Effector memory CD8-positive, alpha-beta T cell (primary cell): ENCODE measurements around the gene TM4SF4.

Experiments used
- ATAC-seq: fragments of 150-1000 bp; cut with Tn5 transposase; replicated peaks from 2 replicates; pipeline ENCODE4 v1.10.0; 2021; ENCODE audit warnings: mild to moderate bottlenecking, moderate library complexity
- DNase-seq, 3 experiments: peaks; one replicate each; pipeline ENCODE4 v3.0.0; 2021
- H3K27ac Mint-ChIP-seq, 2 donors: one replicate each; pipeline ENCODE4 v1.8.0; 2022; ENCODE audit warnings: mild to moderate bottlenecking in 2 of 2, mixed read lengths in 2 of 2, moderate library complexity in 2 of 2
- H3K27me3 Mint-ChIP-seq, 2 donors: one replicate each; pipeline ENCODE4 v1.8.0; 2022; ENCODE audit warnings: mixed read lengths in 2 of 2
- H3K36me3 Mint-ChIP-seq: one replicate; pipeline ENCODE4 v1.8.0; 2022; ENCODE audit warnings: mild to moderate bottlenecking, moderate library complexity, mixed read lengths; ENCODE audit not compliant: insufficient read depth
- H3K4me1 Mint-ChIP-seq, 2 donors: one replicate each; pipeline ENCODE4 v1.8.0; 2022; ENCODE audit warnings: low read depth in 2 of 2, mixed read lengths in 2 of 2
- H3K4me3 Mint-ChIP-seq, 2 donors: one replicate each; pipeline ENCODE4 v1.8.0; 2022; ENCODE audit warnings: mild to moderate bottlenecking in 2 of 2, mixed read lengths in 2 of 2, moderate library complexity in 2 of 2
- H3K9me3 Mint-ChIP-seq, 2 donors: one replicate each; pipeline ENCODE4 v1.8.0; 2022; ENCODE audit warnings: mixed read lengths in 2 of 2

Gene TM4SF4

GRCh38 chr3:149462581-149463011 is 11.9 kb upstream of the TM4SF4 start:
- no peak overlapping the region for H3K27ac Mint-ChIP-seq
- H3K36me3 Mint-ChIP-seq, result no peaks in the 10 kb centered on the region
- H3K4me3 Mint-ChIP-seq, result no peak overlapping the region
- H3K9me3 Mint-ChIP-seq, result no peaks in the 10 kb centered on the region
- no peaks in the 10 kb centered on the region for H3K4me1 Mint-ChIP-seq
- ATAC-seq, result no peak
- no peak for DNase-seq
- H3K27me3 Mint-ChIP-seq, result peaks cover 14 to 41% of the 10 kb centered on the region in 2 donors

GRCh38 chr3:149463921-149464320 is 10.6 kb upstream of the TM4SF4 start:
- Mint-ChIP-seq H3K27me3 (peaks cover 14 to 41% of the 10 kb centered on the region in 2 donors), H3K4me1 (no peaks in the 10 kb centered on the region), H3K4me3 (no peak overlapping the region), H3K36me3 (no peaks in the 10 kb centered on the region), H3K27ac (no peak overlapping the region), H3K9me3 (no peaks in the 10 kb centered on the region)
- ATAC-seq (no peak), DNase-seq (no peak)

- no peak overlapping the region for H3K4me3 Mint-ChIP-seq
- DNase-seq, result no peak
- no peaks in the 10 kb centered on the region for H3K36me3 Mint-ChIP-seq
- no peaks in the 10 kb centered on the region for H3K4me1 Mint-ChIP-seq
- no peaks in the 10 kb centered on the region for H3K9me3 Mint-ChIP-seq
- no peak for ATAC-seq
- H3K27me3 Mint-ChIP-seq, result peaks cover 14 to 41% of the 10 kb centered on the region in 2 donors
- no peak overlapping the region for H3K27ac Mint-ChIP-seq
Measured at GRCh38 chr3:149464542-149465328, 9.8 kb upstream of the TM4SF4 start.

- Mint-ChIP-seq H3K36me3 (no peaks in the 10 kb centered on the region), H3K4me1 (no peaks in the 10 kb centered on the region), H3K27ac (no peak overlapping the region), H3K9me3 (no peaks in the 10 kb centered on the region), H3K4me3 (no peak overlapping the region), H3K27me3 (peaks cover 14 to 47% of the 10 kb centered on the region in 2 donors)
- DNase-seq (no peak), ATAC-seq (no peak)
Measured at GRCh38 chr3:149465351-149465883, 9.1 kb upstream of the TM4SF4 start.

GRCh38 chr3:149466192-149466591 is 8.3 kb upstream of the TM4SF4 start:
- no peaks in the 10 kb centered on the region for H3K9me3 Mint-ChIP-seq

GRCh38 chr3:149468504-149469212 is 5.8 kb upstream of the TM4SF4 start:
- ATAC-seq (no peak), DNase-seq (no peak)
- no peak overlapping the region for H3K4me3 Mint-ChIP-seq
- no peaks in the 10 kb centered on the region for H3K4me1 Mint-ChIP-seq
- no peak overlapping the region for H3K27ac Mint-ChIP-seq
- H3K36me3 Mint-ChIP-seq, result peaks cover 3% of the 10 kb centered on the region
- peaks cover 21 to 37% of the 10 kb centered on the region in 2 donors for H3K27me3 Mint-ChIP-seq
- H3K9me3 Mint-ChIP-seq, result no peaks in the 10 kb centered on the region

More at GRCh38 chr3:149466192-149466591, 8.3 kb upstream of the TM4SF4 start:
- no peaks in the 10 kb centered on the region for H3K36me3 Mint-ChIP-seq
- no peaks in the 10 kb centered on the region for H3K4me1 Mint-ChIP-seq
- H3K27me3 Mint-ChIP-seq, result peaks cover 14 to 44% of the 10 kb centered on the region in 2 donors
- no peak for ATAC-seq
- H3K4me3 Mint-ChIP-seq, result no peak overlapping the region
- H3K27ac Mint-ChIP-seq, result no peak overlapping the region
- DNase-seq, result no peak

GRCh38 chr3:149470381-149470780 is 4.1 kb upstream of the TM4SF4 start:
- Mint-ChIP-seq H3K9me3 (no peaks in the 10 kb centered on the region), H3K4me1 (no peaks in the 10 kb centered on the region), H3K27ac (no peak overlapping the region), H3K36me3 (peaks cover 3% of the 10 kb centered on the region), H3K4me3 (no peak overlapping the region), H3K27me3 (peaks cover 29 to 34% of the 10 kb centered on the region in 2 donors)
- DNase-seq (no peak), ATAC-seq (no peak)

- no peak for DNase-seq
- Mint-ChIP-seq H3K9me3 (no peaks in the 10 kb centered on the region), H3K36me3 (peaks cover 3% of the 10 kb centered on the region), H3K4me3 (no peak overlapping the region), H3K27me3 (peaks cover 25 to 48% of the 10 kb centered on the region in 2 donors), H3K4me1 (no peaks in the 10 kb centered on the region), H3K27ac (no peak overlapping the region)
- no peak for ATAC-seq
Measured at GRCh38 chr3:149472030-149472797, 2.3 kb upstream of the TM4SF4 start.

GRCh38 chr3:149473357-149474249 is 894 bp upstream of the TM4SF4 start:
- Mint-ChIP-seq H3K27me3 (peaks cover 25 to 48% of the 10 kb centered on the region in 2 donors), H3K4me3 (no peak overlapping the region), H3K27ac (no peak overlapping the region), H3K4me1 (no peaks in the 10 kb centered on the region), H3K9me3 (no peaks in the 10 kb centered on the region), H3K36me3 (peaks cover 3% of the 10 kb centered on the region)
- DNase-seq, result no peak
- no peak for ATAC-seq

- DNase-seq (no peak), ATAC-seq (no peak)
- peaks cover 25 to 57% of the 10 kb centered on the region in 2 donors for H3K27me3 Mint-ChIP-seq
- peaks cover 3% of the 10 kb centered on the region for H3K36me3 Mint-ChIP-seq
- peaks cover 0 to 4% of the 10 kb centered on the region in 2 donors for H3K4me1 Mint-ChIP-seq
- no peak overlapping the region for H3K27ac Mint-ChIP-seq
- H3K9me3 Mint-ChIP-seq, result no peaks in the 10 kb centered on the region
- no peak overlapping the region for H3K4me3 Mint-ChIP-seq
Measured at GRCh38 chr3:149475451-149476060, 1.1 kb downstream of the TM4SF4 start.

- H3K27ac Mint-ChIP-seq, result no peak overlapping the region
- no peaks in the 10 kb centered on the region for H3K9me3 Mint-ChIP-seq
- DNase-seq, result no peak
- peaks cover 0 to 4% of the 10 kb centered on the region in 2 donors for H3K4me1 Mint-ChIP-seq
- ATAC-seq, result no peak
- peaks cover 25 to 57% of the 10 kb centered on the region in 2 donors for H3K27me3 Mint-ChIP-seq
- no peak overlapping the region for H3K4me3 Mint-ChIP-seq
- H3K36me3 Mint-ChIP-seq, result peaks cover 3% of the 10 kb centered on the region
Measured at GRCh38 chr3:149476225-149476624, 1.7 kb downstream of the TM4SF4 start.

- no peak for ATAC-seq
- Mint-ChIP-seq H3K27me3 (peaks cover 4 to 33% of the 10 kb centered on the region in 2 donors), H3K9me3 (no peaks in the 10 kb centered on the region), H3K36me3 (no peaks in the 10 kb centered on the region), H3K4me3 (no peak overlapping the region), H3K27ac (no peak overlapping the region), H3K4me1 (peaks cover 0 to 4% of the 10 kb centered on the region in 2 donors)
- no peak for DNase-seq
Measured at GRCh38 chr3:149479621-149480325, 5.3 kb downstream of the TM4SF4 start.
